ENCODE data around the gene TDRD12.
"Not testable (repeated sequence)": the region's sequence is repeated elsewhere in the genome, so short reads cannot be mapped to it uniquely, and the experiment has no call there.

The TDRD12 gene

DNA sequence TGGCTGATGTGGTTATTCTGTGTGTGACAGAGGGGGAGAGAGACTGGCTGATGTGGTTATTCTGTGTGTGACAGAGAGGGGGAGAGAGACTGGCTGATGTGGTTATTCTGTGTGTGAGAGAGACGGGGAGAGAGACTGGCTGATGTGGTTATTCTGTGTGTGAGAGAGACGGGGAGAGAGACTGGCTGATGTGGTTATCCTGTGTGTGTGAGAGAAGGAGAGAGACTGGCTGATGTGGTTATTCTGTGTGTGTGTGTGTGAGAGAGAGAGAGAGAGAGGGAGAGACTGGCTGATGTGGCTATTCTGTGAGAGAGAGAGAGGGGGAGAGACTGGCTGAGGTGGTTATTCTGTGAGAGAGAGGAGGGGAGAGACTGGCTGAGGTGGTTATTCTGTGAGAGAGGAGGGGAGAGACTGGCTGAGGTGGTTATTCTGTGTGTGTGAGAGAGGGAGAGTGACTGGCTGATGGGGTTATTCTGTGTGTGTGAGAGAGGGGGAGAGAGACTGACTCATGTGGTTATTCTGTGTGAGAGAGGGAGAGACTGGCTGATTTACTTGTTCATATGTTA, 27.1 kb downstream of the TDRD12 start:
- not testable (repeated sequence) for DNase-seq (ENCODE audit: low spot score)

DNA sequence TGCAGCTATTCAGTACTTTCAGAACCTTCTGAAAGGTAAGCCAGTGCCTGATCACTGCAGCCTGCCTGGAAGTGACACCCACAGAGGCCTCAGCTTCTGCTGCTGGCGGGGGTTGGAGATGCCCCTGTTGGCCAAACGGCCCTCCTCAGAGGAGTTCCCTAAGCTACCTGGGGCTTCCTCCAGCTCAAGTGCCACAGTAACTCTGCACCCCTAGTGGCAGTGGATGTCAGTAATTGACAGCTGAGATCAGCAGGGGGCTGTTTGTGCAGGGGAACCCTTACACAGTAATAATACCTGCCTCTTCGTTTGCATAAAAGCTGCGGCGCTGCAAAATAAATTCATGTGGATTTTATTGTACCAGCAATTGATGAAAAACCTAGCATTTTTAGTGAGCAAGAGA, 28.9 kb downstream of the TDRD12 start:
- DNase-seq (ENCODE audit: low spot score), result no peak

DNA sequence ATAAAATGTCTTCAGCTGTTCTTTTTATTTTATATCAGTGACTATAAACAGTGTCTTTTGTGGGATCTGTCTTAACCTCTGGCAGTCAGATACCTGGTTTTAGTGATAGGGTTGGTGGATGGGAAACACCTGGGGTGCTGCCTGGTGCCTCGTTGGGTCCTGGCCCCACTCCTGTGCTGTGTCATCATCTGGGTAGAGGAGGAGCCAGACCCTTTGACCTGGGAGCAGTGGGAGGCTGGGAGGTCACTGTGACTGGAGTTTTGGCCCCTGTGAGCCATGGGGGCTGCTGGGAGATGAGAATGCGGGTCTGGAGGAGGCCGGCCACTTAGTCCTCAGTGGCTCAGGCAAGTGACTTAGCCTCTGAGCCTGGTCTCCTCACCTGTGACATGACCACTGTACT, 29.4 kb downstream of the TDRD12 start:
- DNase-seq (ENCODE audit: low spot score), result no peak

DNA sequence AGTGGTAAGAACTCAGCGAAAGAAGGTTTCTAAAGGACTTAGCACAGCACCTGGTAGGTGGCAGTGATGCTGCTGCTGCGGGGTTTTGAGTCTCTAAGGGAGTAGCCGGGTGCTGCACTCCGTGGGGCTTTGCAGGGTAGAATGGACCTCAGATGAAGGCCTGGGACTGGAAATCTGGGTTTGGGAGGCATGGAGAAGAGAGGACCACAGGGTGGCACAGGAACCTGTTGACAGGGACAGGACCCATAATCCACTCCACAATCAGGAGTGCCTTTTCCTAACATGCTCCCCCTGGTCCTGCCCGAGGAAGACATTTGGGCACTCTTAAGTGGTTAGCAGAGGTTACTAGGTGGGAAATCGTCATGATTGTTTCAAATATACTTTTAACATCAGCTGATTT, 29.8 kb downstream of the TDRD12 start:
- no peak for DNase-seq (ENCODE audit: low spot score)

DNA sequence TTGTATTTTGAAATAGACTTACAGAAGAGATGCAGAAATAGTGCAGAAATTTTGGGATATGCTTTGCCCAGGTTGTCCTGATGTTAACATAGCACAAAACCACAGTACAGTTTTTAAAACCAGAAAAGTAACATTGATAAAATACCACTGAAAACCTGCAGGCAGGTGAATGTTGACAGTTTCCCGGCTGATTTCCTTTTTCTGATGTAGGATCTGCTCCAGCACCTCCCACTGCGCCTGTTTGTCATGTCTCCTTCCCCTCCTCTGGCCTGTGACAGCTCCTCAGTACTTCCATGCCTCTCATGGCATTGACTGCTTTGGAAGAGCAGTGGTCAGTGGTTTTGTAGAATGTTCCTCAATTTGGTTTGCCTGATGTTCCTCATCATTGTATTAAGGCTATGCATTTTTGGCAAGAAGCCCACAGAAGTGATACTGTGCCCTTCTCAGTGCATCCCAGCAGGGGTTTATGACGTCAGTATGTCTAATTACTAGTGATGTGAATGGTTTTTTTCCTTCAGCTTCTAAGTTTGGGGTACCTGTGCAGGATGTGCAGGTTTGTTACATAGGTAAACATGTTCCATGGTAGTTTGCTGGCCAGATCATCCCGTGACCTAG, 31.0 kb downstream of the TDRD12 start:
- DNase-seq (ENCODE audit: low spot score), result no peak

DNA sequence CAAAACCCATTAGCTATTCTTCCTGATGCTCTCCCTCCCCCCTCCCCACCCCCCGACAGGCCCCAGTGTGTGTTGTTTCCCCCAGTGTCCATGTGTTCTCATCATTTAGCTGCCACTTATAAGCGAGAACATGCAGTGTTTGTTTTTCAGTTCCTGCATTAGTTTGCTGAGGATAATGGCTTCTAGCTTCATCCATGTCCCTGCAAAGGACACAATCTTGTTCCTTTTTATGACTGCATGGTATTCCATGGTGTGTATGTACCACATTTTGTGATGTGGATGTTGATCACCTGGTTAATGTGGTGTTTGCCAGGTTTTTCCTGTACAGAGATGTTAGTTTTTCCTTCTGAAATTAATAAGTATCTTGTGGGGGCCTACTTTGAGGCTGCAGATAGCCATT, 31.5 kb downstream of the TDRD12 start:
- no peak for DNase-seq (ENCODE audit: low spot score)

DNA sequence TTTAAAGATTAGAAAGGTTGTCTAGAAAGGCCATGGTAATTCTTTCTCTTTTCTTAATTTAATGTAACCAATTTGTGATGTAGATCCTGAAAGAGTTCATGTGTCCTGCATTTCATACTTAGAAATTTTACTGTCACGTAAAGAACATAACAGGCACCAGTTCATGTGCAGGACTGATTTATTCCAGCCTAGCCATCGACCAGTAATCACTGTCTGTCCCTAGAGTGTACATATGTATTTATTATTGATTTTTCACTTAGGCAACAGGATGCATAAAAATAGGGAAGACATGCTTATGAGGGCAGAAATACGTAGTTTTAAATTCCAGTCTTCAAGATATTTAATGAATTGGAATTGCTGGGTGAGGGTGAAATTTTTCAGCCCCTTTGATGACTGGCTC, 37.6 kb downstream of the TDRD12 start:
- DNase-seq (ENCODE audit: low spot score), result no peak

DNA sequence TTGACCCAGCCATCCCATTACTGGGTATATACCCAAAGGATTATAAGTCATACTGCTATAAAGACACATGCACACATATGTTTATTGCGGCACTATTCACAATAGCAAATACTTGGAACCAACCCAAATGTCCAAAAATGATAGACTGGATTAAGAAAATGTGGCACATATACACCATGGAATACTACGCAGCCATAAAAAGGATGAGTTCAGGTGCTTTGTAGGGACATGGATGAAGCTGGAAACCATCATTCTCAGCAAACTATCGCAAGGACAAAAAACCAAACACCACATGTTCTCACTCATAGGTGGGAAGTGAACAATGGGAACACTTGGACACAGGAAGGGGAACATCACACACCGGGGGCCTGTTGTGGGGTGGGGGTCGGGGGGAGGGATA, 45.8 kb downstream of the TDRD12 start:
- DNase-seq (ENCODE audit: low spot score), result not testable (repeated sequence)

DNA sequence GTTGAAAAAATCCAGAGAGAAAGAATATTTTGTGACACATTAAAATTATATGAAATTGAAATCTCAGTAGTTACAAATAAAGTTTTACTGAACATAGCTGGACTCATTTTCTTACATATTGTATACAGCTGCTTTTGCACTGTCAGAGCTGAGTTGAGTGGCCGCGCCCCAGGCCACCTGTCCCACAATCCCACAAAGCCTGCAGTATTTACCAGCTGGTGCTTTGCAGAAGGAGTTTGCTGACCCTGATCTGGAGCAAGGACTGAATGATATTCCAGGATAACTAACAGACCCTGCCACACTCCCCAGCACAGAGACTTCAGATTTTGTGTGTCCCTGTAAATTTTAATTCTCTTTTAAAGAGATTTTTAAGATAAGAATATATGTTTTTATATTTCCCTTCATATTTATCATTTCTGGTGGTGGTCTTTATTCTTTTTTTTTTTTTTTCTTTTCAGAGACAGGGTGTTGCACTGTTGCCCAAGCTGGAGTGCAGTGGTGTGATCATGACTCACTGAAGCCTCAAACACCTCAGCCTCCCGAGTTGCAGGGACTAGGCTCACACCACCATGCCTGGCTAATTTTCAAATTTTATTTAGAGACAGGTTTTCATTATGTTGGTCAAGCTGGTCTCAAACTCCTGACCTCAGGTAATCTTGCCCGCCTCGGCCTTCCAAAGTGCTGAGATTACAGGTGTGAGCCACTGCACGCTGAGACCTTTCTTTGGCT, 48.5 kb downstream of the TDRD12 start:
- no peak for DNase-seq (ENCODE audit: low spot score)

DNA sequence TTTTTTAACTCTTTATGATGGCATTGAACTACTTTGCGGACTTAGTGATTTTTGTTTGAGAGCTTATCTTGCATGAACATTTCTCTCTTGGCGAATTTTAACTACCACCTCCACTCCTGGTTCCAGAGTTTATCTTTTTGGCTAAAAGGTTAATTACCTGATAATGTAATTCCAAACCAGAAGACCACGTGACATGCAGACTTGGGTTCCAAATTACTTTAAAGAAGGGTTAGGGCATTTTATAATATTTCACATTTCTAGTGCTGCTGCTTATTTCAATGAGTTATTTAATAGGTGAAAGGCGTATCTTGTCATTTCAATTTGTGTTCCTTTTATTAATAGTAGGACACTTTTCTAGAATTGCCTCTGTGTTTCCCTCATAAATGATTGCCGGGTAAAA, 52.0 kb downstream of the TDRD12 start:
- no peak for DNase-seq (ENCODE audit: low spot score)

DNA sequence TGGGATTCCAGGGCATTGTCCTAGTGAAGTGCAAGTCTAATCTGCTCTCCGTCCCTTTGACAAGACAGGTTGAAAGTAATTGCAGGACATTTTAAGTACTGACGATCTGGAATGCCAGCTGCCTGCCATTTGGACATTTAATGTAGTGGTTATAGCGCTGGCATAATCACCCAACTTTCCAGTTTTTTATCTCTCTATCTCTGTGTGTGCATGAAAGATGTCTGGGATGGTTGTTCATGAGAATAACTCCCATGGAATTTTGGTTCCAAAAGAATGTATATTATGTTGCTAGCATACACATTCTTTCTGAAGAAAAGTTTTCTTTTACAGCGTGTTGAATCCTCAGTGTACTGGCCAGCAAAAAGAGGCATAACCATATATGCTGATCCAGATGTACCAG, 53.6 kb downstream of the TDRD12 start:
- no peak for DNase-seq (ENCODE audit: low spot score)

DNA sequence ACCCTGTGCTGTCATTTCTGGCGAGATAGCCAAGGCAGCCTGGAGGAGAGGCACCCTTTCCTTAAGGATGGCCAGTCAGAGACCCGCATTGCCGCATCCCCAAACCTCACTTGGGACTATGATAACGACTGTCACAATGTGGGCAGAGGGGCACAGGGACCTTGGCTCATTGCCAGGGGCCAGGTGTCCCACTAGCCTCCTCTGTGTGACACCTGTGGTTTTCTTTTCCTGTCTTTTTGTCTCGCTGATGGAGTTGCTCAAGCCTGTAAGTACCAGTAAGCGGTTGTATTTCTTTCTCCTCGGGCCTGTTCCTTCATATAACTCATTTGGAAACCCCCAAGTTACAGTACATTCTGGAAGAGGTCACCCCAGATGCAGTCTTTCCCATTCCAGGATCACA, 59.5 kb downstream of the TDRD12 start:
- DNase-seq (ENCODE audit: low spot score), result no peak

DNA sequence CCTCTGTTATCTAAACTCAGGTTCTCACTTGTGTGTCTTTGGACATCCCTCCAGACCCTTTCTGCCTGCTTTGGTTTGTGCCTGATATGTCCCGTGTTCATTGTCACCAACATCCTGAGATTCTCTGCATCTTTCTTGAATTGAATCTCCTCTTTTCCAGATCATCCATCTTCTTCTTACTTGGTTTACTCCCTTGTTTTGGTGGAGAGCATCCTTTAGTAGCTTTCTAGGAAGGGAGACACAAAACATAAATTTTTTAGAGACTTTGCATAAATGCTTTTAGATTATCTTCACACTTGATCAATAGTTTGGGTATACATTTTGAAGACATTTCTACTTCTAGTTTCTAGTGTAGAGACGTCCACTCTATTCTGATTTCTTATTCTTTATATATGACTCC, 61.7 kb downstream of the TDRD12 start:
- DNase-seq (ENCODE audit: low spot score), result no peak

DNA sequence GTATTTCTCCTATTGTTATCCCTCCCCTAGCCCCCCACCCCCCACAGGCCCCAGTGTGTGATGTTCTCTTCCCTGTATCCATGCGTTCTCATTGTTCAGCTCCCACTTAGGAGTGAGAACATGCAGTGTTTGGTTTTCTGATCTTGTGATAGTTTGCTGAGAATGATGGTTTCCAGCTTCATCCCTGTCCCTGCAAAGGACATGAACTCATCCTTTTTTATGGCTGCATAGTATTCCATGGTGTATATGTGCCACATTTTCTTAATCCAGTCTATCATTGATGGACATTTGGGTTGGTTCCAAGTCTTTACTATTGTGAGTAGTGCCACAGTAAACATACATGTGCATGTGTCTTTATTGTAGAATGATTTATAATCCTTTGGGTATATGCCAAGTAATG, 62.5 kb downstream of the TDRD12 start:
- not testable (repeated sequence) for DNase-seq (ENCODE audit: low spot score)

DNA sequence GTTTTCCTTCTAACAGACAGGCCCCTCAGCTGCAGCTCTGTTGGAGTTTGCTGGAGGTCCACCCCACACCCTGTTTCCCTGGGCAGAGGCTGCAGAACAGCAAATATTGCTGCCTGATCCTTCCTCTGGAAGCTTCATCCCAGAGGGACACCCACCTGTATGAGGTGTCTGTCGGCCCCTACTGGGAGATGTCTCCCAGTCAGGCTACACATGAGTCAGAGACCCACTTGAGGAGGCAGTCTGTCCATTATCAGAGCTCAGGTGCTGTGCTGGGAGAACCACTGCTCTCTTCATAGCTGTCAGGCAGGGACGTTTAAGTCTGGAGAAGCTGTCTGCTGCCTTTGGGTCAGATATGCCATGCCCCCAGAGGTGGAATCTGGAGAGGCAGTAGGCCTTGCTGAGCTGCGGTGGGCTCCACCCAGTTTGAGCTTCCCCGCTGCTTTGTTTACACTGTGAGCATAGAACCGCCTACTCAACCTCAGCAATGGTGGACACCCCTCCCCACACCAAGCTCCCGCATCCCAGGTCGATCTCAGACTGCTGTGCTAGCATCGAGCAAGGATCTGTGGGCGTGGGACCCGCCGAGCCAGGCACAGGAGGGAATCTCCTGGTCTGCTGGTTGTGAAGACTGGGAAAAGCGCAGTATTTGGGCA, 67.7 kb downstream of the TDRD12 start:
- not testable (repeated sequence) for DNase-seq (ENCODE audit: low spot score)

DNA sequence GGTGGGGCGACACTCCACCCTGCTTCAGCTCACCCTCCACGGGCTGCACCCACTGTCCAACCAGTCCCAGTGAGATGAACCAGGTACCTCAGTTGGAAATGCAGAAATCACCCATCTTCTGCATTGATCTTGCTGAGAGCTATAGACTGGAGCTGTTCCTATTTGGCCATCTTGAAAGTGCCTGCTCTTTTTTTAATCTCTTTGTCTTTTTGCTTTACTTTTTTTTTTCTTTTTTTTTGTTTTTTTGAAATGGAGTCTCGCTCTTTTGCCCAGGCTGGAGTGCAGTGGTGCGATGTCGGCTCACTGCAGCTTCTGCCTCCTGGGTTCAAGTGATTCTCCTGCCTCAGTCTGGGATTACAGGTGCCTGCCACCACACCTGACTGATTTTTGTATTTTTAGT, 68.3 kb downstream of the TDRD12 start:
- DNase-seq (ENCODE audit: low spot score), result not testable (repeated sequence)

DNA sequence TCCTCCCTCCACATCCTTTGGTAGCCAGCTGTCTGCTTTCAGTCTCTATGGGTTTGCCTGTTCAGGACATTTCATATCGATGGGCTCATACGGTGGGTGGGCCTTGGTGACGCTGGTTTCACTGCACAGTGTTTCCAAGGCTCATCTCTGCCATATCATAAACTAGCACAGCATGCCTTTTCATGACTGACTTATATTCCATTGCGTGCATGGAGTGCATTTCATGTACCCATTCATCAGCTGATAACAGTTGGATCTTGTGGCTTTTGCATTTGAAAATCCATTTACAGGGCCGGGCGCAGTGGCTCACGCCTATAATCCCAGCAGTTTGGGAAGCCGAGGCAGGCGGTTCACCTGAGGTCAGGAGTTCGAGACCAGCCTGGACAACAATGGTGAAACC, 69.9 kb downstream of the TDRD12 start:
- DNase-seq (ENCODE audit: low spot score), result no peak

DNA sequence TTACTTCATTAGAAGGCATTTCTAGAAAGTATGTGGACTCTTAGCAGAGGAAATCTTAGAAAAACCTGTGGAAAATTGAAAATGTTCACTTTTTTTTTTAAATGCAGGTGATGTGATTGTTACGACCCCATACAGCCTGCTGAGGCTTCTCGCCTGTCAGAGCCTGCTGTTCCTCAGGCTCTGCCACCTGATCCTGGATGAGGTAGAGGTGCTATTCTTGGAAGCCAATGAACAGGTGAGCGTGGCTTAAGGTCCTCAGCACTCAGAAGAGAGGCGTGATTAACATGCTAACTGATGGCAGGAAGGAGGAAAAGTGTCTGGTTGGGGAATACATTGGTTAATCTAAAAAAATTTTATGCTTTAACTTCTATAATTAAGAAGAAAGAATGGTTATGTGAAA, 78.6 kb downstream of the TDRD12 start:
- DNase-seq (ENCODE audit: low spot score), result no peak

DNA sequence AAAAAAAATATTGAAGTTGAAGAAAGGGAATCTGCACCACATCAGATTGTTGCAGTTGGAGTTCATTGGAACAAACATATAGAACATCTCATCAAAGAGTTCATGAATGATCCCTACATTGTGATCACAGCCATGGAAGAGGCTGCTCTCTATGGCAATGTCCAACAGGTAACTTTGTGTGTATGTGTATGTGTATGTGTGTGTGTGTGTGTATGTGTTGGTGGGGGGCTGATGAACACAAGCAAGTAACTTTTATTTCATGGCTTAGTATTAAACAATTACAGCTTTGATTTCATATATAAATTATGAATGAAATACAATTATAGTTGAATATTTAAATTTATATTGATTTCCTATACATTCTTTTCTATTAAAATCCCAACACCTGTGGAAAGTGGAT, 80.6 kb downstream of the TDRD12 start:
- no peak for DNase-seq (ENCODE audit: low spot score)

DNA sequence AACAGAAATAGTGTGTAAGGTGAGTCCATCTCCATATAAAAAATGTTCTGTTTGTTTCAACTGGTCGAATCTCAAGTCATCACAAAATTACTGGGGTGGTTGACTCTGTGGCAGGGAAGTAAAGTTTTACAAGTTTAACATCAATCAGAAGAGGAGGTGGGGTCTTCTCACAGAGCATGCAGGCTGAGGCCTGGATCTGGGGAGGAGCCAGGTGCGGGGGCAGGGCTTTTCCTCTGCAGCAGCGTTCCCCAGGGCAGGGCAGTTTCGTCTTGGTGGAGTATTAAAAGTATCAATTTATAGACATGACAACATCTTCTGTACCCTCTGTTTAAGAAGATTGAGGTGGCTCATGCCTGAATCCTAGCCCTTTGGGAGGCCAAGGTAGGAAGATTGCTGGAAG, 81.2 kb downstream of the TDRD12 start:
- no peak for DNase-seq (ENCODE audit: low spot score)

DNA sequence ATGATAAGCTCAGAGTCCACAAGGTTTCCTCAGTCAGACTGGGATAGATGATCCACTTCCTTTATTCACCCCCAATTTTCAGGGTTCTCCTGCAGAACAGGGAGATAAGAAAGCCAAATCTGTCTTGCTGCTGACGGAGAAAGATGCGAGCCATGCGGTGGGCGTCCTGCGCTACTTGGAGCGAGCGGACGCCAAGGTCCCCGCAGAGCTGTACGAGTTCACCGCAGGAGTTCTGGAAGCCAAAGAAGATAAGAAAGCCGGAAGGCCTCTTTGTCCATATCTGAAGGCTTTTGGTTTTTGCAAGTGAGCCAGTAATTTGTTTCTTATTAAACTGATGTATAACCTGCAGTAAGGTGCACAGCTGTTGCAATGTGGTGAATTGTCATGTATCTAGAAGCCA, 83.3 kb downstream of the TDRD12 start:
- no peak for DNase-seq (ENCODE audit: low spot score)

DNA sequence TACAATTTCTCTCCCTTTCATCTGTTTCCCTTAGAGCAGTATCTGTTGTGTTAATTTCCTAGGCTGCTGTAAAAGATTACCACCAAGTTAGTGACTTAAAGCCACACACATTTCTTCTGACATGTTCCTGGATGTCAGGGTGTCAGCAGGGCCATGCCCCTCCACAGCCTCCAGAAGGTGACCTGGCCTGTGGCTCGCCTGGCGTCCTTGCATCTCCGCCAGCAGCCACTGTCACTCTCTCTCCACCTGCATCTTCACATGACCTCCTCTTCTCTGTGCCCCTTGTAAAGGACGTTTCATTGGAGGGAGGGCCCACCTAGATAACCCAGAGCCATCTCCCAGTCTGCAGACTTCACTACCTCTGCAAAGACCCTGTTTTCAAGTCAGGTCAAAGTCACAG, 88.7 kb downstream of the TDRD12 start:
- DNase-seq (ENCODE audit: low spot score), result no peak

DNA sequence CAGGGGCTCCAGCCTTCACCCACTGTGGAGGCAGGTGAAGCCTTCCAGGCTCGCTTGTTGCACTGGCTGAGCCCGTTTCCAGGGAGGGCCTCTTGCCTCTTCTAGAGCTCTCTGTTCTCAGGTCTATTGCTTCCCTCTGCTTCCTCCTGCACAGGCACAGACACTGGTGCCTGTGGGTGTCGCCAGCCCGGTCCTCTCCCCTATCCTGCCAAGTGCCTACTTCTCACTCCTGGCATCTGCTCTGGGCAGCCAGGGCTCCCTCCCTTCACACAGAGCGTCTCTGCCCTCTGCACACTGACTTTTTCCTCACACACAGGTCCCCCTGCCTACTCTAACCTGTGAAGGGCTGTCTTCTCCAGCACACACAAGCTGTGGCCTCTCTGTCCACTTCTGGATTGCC, 89.7 kb downstream of the TDRD12 start:
- no peak for DNase-seq (ENCODE audit: low spot score)
